Parathyroid adenoma (tissue), 2 donors: ENCODE data around the gene AUH.

Experiments
- H2AFZ ChIP-seq: fragments of 300-600 bp; sonication (generic); one replicate; pipeline ENCODE4 v1.7.0; 2017; ENCODE audit warnings: antibody characterized with exemption, mild to moderate bottlenecking
- H3K27ac ChIP-seq: fragments of 300-600 bp; sonication (generic); one replicate; pipeline ENCODE4 v1.7.0; 2017
- H3K27me3 ChIP-seq: fragments of 300-600 bp; sonication (generic); one replicate; pipeline ENCODE4 v1.7.0; 2017; ENCODE audit warnings: low read length; ENCODE audit not compliant: control insufficient read depth, insufficient read depth
- H3K36me3 ChIP-seq: fragments of 300-600 bp; sonication (generic); one replicate; pipeline ENCODE4 v1.7.0; 2017; ENCODE audit warnings: low read length; ENCODE audit not compliant: control insufficient read depth, insufficient read depth
- H3K4me1 ChIP-seq: fragments of 300-600 bp; sonication (generic); one replicate; pipeline ENCODE4 v1.7.0; 2017; ENCODE audit warnings: control low read depth
- H3K4me2 ChIP-seq: fragments of 300-600 bp; sonication (generic); one replicate; pipeline ENCODE4 v1.7.0; 2017; ENCODE audit warnings: low read length
- H3K4me3 ChIP-seq: fragments of 300-600 bp; sonication (generic); one replicate; pipeline ENCODE4 v1.7.0; 2017; ENCODE audit warnings: low read depth, low read length
- H3K79me2 ChIP-seq: fragments of 300-600 bp; sonication (generic); one replicate; pipeline ENCODE4 v1.7.0; 2017; ENCODE audit warnings: control low read depth
- H3K9ac ChIP-seq: fragments of 300-600 bp; sonication (generic); one replicate; pipeline ENCODE4 v1.7.0; 2017; ENCODE audit warnings: mild to moderate bottlenecking
- H3K9me3 ChIP-seq: fragments of 300-600 bp; sonication (generic); one replicate; pipeline ENCODE4 v1.7.0; 2017; ENCODE audit warnings: low read length; ENCODE audit not compliant: control insufficient read depth
- TF ChIP-seq, protein P1 (sequence below): fragments of 300-600 bp; sonication (generic); IDR thresholded peaks from one replicate; pipeline ENCODE4 v1.7.0; 2017; ENCODE audit warnings: antibody characterized with exemption, mild to moderate bottlenecking
- donor health status: primary hyperparathyroidism.

The AUH gene

GRCh38 chr9:91231619-91232018 lies 130.1 kb downstream of the AUH start:
- Histone ChIP-seq H3K4me2 (no peak overlapping the region), H3K9ac (no peak overlapping the region), H3K79me2 (no peaks in the 10 kb centered on the region), H2AFZ (no peak overlapping the region), H3K9me3 (no peaks in the 10 kb centered on the region), H3K4me3 (no peak overlapping the region), H3K4me1 (no peaks in the 10 kb centered on the region), H3K27me3 (no peaks in the 10 kb centered on the region), H3K27ac (no peak overlapping the region), H3K36me3 (no peaks in the 10 kb centered on the region)
- TF ChIP-seq, protein P1, sequence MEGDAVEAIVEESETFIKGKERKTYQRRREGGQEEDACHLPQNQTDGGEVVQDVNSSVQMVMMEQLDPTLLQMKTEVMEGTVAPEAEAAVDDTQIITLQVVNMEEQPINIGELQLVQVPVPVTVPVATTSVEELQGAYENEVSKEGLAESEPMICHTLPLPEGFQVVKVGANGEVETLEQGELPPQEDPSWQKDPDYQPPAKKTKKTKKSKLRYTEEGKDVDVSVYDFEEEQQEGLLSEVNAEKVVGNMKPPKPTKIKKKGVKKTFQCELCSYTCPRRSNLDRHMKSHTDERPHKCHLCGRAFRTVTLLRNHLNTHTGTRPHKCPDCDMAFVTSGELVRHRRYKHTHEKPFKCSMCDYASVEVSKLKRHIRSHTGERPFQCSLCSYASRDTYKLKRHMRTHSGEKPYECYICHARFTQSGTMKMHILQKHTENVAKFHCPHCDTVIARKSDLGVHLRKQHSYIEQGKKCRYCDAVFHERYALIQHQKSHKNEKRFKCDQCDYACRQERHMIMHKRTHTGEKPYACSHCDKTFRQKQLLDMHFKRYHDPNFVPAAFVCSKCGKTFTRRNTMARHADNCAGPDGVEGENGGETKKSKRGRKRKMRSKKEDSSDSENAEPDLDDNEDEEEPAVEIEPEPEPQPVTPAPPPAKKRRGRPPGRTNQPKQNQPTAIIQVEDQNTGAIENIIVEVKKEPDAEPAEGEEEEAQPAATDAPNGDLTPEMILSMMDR, result no peak

DNA sequence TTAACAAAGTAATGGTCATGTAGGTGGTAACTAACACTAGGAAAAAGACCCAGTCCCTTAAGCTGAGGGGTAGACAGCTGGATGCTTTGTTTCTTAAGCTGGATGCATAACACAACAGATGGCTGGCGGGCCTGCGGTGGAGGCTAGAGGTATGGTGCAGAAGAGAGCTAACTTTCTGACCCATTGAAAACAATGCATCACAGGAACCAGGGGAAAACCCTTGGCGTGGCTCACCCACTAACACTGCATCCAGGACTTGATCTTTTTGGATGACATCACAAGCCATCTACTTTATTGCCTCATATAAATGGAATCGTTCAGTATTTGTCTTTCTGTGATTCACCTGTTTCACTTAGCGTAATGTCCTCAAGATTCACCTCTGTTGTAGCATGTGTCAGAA lies 138.7 kb downstream of the AUH start:
- no peak overlapping the region for H2AFZ ChIP-seq
- no peaks in the 10 kb centered on the region for H3K79me2 ChIP-seq
- H3K4me2 ChIP-seq, result no peak overlapping the region
- no peaks in the 10 kb centered on the region for H3K27me3 ChIP-seq
- H3K4me1 ChIP-seq, result no peaks in the 10 kb centered on the region
- no peak overlapping the region for H3K27ac ChIP-seq
- no peaks in the 10 kb centered on the region for H3K9me3 ChIP-seq
- no peak overlapping the region for H3K9ac ChIP-seq
- H3K36me3 ChIP-seq, result no peaks in the 10 kb centered on the region
- TF ChIP-seq, protein P1, result no peak
- no peak overlapping the region for H3K4me3 ChIP-seq

DNA sequence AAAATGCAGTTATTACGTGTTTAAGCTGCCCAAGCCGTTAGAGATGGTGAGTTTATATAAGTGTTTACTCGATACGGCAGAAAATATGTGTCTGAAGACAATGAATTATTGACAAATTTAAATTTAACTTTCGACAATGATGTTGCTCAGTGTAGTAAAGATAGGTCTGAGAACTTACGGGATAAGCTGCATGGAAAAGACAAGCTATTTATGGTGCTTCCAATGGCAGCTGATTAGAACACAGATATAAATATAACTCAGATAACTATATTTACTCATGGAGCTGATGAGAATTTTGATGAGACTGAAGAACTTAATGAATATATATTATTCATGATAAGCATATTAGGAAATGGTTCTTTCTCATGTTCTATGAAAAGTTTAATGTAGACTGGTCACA lies 139.3 kb downstream of the AUH start:
- Histone ChIP-seq H3K79me2 (no peaks in the 10 kb centered on the region), H2AFZ (no peak overlapping the region), H3K9me3 (no peaks in the 10 kb centered on the region), H3K27ac (no peak overlapping the region), H3K36me3 (no peaks in the 10 kb centered on the region), H3K4me1 (no peaks in the 10 kb centered on the region), H3K27me3 (no peaks in the 10 kb centered on the region), H3K9ac (no peak overlapping the region), H3K4me3 (no peak overlapping the region), H3K4me2 (no peak overlapping the region)
- TF ChIP-seq, protein P1, result no peak

- H3K27ac ChIP-seq, result no peak overlapping the region
Observed at GRCh38 chr9:91221332-91221731, 140.4 kb downstream of the AUH start.

More at GRCh38 chr9:91221332-91221731, 140.4 kb downstream of the AUH start:
- Histone ChIP-seq H3K9me3 (no peaks in the 10 kb centered on the region), H3K9ac (no peak overlapping the region), H3K4me3 (no peak overlapping the region), H3K4me1 (no peaks in the 10 kb centered on the region), H2AFZ (no peak overlapping the region), H3K27me3 (no peaks in the 10 kb centered on the region), H3K4me2 (no peak overlapping the region), H3K79me2 (no peaks in the 10 kb centered on the region), H3K36me3 (no peaks in the 10 kb centered on the region)
- TF ChIP-seq, protein P1, result no peak
